Naive thymus-derived CD8-positive, alpha-beta T cell (primary cell): ENCODE results near the gene APBA2. TPM values are rescaled to one million over a fixed set of nuclear protein-coding genes. Genes with fewer than 3 reads are reported as not detected.

Experiments
- ATAC-seq, 2 donors: fragments of 150-1000 bp; cut with Tn5 transposase in 1 of 2; sonication (Bioruptor Pico), chemical (Tn5 transposase) in 1 of 2; 1 replicate in 1 of 2; 2 replicates in 1 of 2; pipeline ENCODE4 v1.10.0; 2021; ENCODE audit warnings: mild to moderate bottlenecking in 2 of 2, moderate library complexity in 2 of 2
- POLR2A ChIA-PET: fragments of 350-600 bp; sonication (Branson Sonifier 250); formaldehyde crosslinking; loops from one replicate; lab custom pipeline; 2021; ENCODE audit warnings: antibody characterized with exemption; lab: Charles Lee
- DNase-seq, 10 donors: peaks; one replicate each; pipeline versions ENCODE4 v3.0.0 to v3.0.0-alpha.2; 2020 to 2022
- H3K27ac Mint-ChIP-seq, 10 donors: one replicate each; pipeline ENCODE4 v1.8.0; 2020 to 2022; ENCODE audit warnings: mild to moderate bottlenecking in 10 of 10, mixed read lengths in 10 of 10, moderate library complexity in 4 of 10, inconsistent platforms in 1 of 10
- H3K27me3 Mint-ChIP-seq, 5 donors: one replicate each; pipeline ENCODE4 v1.8.0; 2021 to 2022; ENCODE audit warnings: mixed read lengths in 5 of 5
- H3K36me3 Mint-ChIP-seq, 3 donors: one replicate each; pipeline ENCODE4 v1.8.0; 2020 to 2022; ENCODE audit warnings: mixed read lengths in 3 of 3, mild to moderate bottlenecking in 2 of 3, inconsistent platforms in 1 of 3
- H3K4me1 Mint-ChIP-seq, 4 donors: one replicate each; pipeline ENCODE4 v1.8.0; 2021 to 2022; ENCODE audit warnings: mixed read lengths in 4 of 4
- H3K4me3 Mint-ChIP-seq, 10 donors: one replicate each; pipeline ENCODE4 v1.8.0; 2020 to 2022; ENCODE audit warnings: mild to moderate bottlenecking in 10 of 10, mixed read lengths in 10 of 10, moderate library complexity in 6 of 10, inconsistent platforms in 1 of 10
- H3K9me3 Mint-ChIP-seq, 9 donors: one replicate each; pipeline ENCODE4 v1.8.0; 2020 to 2022; ENCODE audit warnings: mixed read lengths in 9 of 9, mild to moderate bottlenecking in 3 of 9, inconsistent platforms in 1 of 9, moderate library complexity in 1 of 9
- polyA plus RNA-seq, 3 donors: library from polyadenylated mRNA; unstranded; fragments of 300-500 nt; fragmentation: Illumina TruSeq; gene quantifications; one replicate each; pipeline ENCODE4 v1.2.3, GENCODE V29; 2021
- total RNA-seq, 8 experiments: library from RNA in 2 of 8; stranded (reverse) in 2 of 8; gene quantifications; one replicate each; pipeline ENCODE4 v1.2.3 and lab custom pipeline; 2021 to 2026

Gene APBA2
- total and polyA plus RNA-seq, 5 experiments from 2014 or later, result 75.5 to 216 (median 164) TPM

DNA sequence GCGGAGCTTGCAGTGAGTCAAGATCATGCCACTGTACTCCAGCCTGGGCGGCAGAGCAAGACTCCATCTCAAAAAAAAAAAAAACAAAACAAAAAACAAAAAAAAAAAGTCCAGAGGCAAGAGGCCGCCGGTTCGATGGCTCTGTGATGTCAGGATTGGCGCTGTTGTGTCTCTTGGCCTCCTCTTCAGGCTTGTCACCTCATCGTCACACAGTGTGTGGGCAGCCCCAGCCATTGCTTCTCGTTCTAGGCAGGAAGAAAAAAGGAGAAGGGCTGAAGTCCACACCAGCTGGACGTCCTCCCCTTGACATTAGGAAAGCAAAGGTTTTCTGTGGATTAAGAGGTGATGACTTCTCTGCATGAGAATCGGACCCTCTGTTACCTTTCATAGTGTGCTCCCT lies 192.8 kb downstream of the APBA2 start:
- no peaks in the 10 kb centered on the region for H3K9me3 Mint-ChIP-seq
- ATAC-seq (no peak), DNase-seq (no peak)
- no peak overlapping the region for H3K4me3 Mint-ChIP-seq
- H3K27me3 Mint-ChIP-seq, result no peaks in the 10 kb centered on the region
- POLR2A ChIA-PET, result interaction anchor here (0.7 kb wide), 1 partner anchor 9 kb away, joined by 3 read pairs; no protein-coding TSS in a partner anchor
- peaks cover 0 to 14% (median 10%) of the 10 kb centered on the region in 4 donors for H3K4me1 Mint-ChIP-seq
- H3K27ac Mint-ChIP-seq, result peak overlapping the region in 3 of 10 donors; percentile 14 to 75 (median 66)
- H3K36me3 Mint-ChIP-seq, result peaks cover 0 to 80% (median 27%) of the 10 kb centered on the region in 3 donors

DNA sequence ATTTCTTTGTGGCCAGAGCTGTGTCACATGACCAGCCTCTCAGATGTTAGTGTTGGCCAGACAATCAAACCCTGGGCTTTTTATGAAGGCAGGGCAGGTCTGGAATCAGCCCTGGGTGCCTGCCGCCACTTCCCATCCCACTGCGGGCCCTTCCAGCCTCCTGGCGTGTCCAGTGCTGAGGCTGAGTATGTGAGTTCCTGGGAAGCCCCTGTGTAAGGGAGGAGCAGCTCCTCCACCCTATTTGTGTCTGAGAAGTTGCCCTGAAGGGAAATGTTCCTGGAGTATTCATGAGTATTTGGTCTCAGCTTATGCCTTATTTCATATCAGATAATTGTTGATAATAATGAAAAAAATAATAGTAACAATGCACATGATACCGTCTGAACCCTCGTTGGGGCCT lies 193.7 kb downstream of the APBA2 start:
- ATAC-seq (no peak), DNase-seq (no peak)
- peak overlapping the region in 1 of 10 donors; percentile 82 for H3K27ac Mint-ChIP-seq
- peaks cover 0 to 12% (median 7%) of the 10 kb centered on the region in 4 donors for H3K4me1 Mint-ChIP-seq
- POLR2A ChIA-PET, result no interaction called here
- no peaks in the 10 kb centered on the region for H3K27me3 Mint-ChIP-seq
- H3K4me3 Mint-ChIP-seq, result peak overlapping the region in 1 of 10 donors; percentile 33
- no peaks in the 10 kb centered on the region for H3K9me3 Mint-ChIP-seq
- peaks cover 0 to 75% (median 27%) of the 10 kb centered on the region in 3 donors for H3K36me3 Mint-ChIP-seq

DNA sequence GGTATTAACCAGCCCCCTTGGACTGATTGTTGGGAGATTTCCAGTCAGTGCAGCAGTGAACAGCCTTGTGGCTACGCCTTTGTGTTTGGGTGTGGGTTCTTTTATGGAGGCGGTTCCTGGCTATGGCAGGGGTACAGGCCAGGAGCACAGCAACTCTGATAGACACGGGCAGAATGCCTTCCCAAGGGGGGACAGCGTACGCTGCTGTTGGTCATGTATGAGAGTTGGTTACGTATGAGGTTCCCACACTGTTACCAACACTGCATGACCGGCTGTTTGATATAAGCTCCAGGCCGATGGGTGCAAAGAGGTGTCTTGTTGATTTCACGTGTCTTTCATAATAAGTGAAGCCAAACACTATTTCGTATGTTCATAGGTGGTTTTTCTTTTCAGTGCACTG lies 196.0 kb downstream of the APBA2 start:
- ATAC-seq, result no peak
- POLR2A ChIA-PET, result no interaction called here
- Mint-ChIP-seq H3K4me1 (peaks cover 5 to 19% (median 12%) of the 10 kb centered on the region in 4 donors), H3K4me3 (no peak overlapping the region), H3K27ac (peak overlapping the region in 2 of 10 donors; percentile 16 to 20), H3K9me3 (peaks cover 0 to 3% (median 0%) of the 10 kb centered on the region in 9 donors), H3K36me3 (peaks cover 0 to 67% (median 31%) of the 10 kb centered on the region in 3 donors), H3K27me3 (no peaks in the 10 kb centered on the region)
- DNase-seq, result no peak

DNA sequence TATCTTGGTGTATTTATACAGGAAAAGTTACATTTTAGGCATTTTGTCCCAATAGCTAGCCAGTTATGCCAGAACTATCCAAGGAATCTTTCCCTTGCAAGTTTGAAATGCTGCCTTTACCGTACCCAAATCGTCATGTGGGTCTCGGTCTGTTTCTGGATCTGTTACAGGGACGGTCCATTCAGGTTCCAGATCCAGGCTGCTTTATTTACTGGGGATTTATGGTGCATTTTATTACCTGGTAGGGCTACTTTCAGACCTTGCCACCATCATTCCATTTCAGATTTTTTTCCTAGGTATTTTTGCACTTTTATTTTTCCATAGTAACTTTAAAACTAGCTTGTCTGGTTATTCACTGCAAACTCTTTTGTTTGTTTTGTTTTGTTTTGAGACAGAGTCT lies 197.4 kb downstream of the APBA2 start:
- Mint-ChIP-seq H3K27me3 (no peaks in the 10 kb centered on the region), H3K36me3 (peaks cover 0 to 63% (median 23%) of the 10 kb centered on the region in 3 donors), H3K4me1 (peaks cover 17 to 31% (median 24%) of the 10 kb centered on the region in 4 donors), H3K27ac (no peak overlapping the region), H3K4me3 (no peak overlapping the region), H3K9me3 (peaks cover 0 to 3% (median 0%) of the 10 kb centered on the region in 9 donors)
- no peak for DNase-seq
- no peak for ATAC-seq
- POLR2A ChIA-PET, result interaction anchor here (0.6 kb wide), 1 partner anchor 143 kb away, joined by 3 read pairs; no protein-coding TSS in a partner anchor

DNA sequence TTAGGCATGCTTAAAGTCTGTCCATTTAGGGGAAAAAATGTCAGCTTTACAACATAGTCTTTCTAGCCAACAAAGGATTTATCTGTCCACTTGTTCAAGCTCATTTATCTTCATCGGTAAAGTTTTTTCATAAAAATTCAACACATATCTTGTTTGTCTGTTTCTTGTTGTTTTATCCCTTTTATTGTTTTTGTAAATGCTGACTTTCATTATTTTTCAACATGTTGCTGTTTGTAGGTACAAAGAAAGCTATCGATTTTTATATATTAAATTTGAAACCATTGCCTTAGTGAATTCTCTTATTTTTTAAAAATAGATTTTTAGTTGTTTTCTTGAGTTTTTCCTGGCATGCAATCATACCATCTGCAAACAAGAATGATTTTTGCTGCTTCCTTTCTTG lies 198.1 kb downstream of the APBA2 start:
- peaks cover 24 to 36% (median 30%) of the 10 kb centered on the region in 4 donors for H3K4me1 Mint-ChIP-seq
- H3K4me3 Mint-ChIP-seq, result no peak overlapping the region
- POLR2A ChIA-PET, result no interaction called here
- H3K27ac Mint-ChIP-seq, result no peak overlapping the region
- H3K27me3 Mint-ChIP-seq, result no peaks in the 10 kb centered on the region
- ATAC-seq (no peak), DNase-seq (no peak)
- peaks cover 0 to 3% (median 0%) of the 10 kb centered on the region in 9 donors for H3K9me3 Mint-ChIP-seq
- peaks cover 0 to 60% (median 20%) of the 10 kb centered on the region in 3 donors for H3K36me3 Mint-ChIP-seq

GRCh38 chr15:29086001-29086400 lies 200.2 kb downstream of the APBA2 start:
- ATAC-seq (no peak), DNase-seq (no peak)
- peaks cover 0 to 3% (median 0%) of the 10 kb centered on the region in 9 donors for H3K9me3 Mint-ChIP-seq
- peaks cover 0 to 49% (median 14%) of the 10 kb centered on the region in 3 donors for H3K36me3 Mint-ChIP-seq
- no peak overlapping the region for H3K4me3 Mint-ChIP-seq
- H3K4me1 Mint-ChIP-seq, result peaks cover 26 to 56% (median 42%) of the 10 kb centered on the region in 4 donors
- POLR2A ChIA-PET, result no interaction called here
- H3K27ac Mint-ChIP-seq, result peak overlapping the region in 3 of 10 donors; percentile 48 to 55 (median 54)
- no peaks in the 10 kb centered on the region for H3K27me3 Mint-ChIP-seq

GRCh38 chr15:29086891-29087290 lies 201.1 kb downstream of the APBA2 start:
- POLR2A ChIA-PET, result interaction anchor here (0.6 kb wide), 1 partner anchor 9 kb away, joined by 3 read pairs; no protein-coding TSS in a partner anchor
- Mint-ChIP-seq H3K27me3 (no peaks in the 10 kb centered on the region), H3K4me3 (no peak overlapping the region), H3K9me3 (peaks cover 0 to 3% (median 0%) of the 10 kb centered on the region in 9 donors), H3K36me3 (peaks cover 0 to 47% (median 11%) of the 10 kb centered on the region in 3 donors), H3K27ac (peak overlapping the region in 5 of 10 donors; percentile 15 to 93 (median 66)), H3K4me1 (peaks cover 27 to 56% (median 42%) of the 10 kb centered on the region in 4 donors)
- no peak for ATAC-seq
- DNase-seq, result no peak

DNA sequence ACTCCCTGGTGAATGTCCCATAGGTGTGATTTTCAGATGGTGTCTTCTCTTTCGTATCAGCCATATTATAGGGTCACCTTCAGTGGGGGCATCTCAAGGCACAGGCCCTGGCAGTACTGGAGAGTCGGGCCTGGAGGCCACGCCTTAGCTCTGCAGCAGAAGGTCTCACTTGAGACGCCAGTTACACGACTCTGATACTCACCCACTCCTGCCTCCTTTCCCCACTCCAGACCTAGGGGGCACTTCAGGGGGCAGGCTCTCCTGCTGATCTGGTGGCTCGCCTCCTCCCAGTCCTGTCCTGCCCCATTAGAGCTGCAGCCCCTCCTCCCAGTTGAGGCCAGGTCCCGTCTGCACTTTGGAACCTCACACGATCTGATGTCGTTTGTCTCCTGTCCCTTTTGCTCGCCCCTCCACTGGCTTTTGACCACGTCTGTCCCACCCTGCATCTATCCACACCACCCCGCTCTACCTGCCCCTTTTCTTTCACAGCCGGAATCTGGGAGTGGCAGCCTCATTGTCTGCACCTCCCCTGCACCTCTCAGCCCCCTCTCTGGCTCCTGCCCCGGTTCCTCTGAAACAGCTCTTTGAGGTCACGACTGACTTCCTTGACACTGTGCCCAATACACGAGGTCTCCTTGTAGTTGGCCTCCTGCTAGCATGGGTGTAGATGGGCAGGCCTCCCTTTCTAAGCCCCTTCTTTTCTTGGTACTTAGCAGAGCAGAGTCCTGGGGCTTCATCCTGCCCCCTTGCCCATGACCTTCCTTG lies 201.9 kb downstream of the APBA2 start:
- peaks cover 27 to 56% (median 42%) of the 10 kb centered on the region in 4 donors for H3K4me1 Mint-ChIP-seq
- peaks cover 0 to 47% (median 8%) of the 10 kb centered on the region in 3 donors for H3K36me3 Mint-ChIP-seq
- no peaks in the 10 kb centered on the region for H3K27me3 Mint-ChIP-seq
- peaks cover 0 to 3% (median 0%) of the 10 kb centered on the region in 9 donors for H3K9me3 Mint-ChIP-seq
- peak overlapping the region; percentile 25 to 93 (median 88) for H3K27ac Mint-ChIP-seq
- DNase-seq, result peak in 1 of 10 donors; percentile 54
- H3K4me3 Mint-ChIP-seq, result peak overlapping the region in 8 of 10 donors; percentile 9 to 65 (median 46)
- peak in 1 of 2 donors; percentile 20 for ATAC-seq
- POLR2A ChIA-PET, result interaction anchor here (0.6 kb wide), 1 partner anchor 10 kb away, joined by 3 read pairs; no protein-coding TSS in a partner anchor

GRCh38 chr15:29088666-29089065 lies 202.9 kb downstream of the APBA2 start:
- POLR2A ChIA-PET, result interaction anchor here (0.8 to 1.5 kb wide), 2 partner anchors 16 to 203 kb away, joined by 3 to 4 read pairs; partner anchors contain the start of gene APBA2
- peak overlapping the region in 6 of 10 donors; percentile 34 to 64 (median 39) for H3K4me3 Mint-ChIP-seq

DNA sequence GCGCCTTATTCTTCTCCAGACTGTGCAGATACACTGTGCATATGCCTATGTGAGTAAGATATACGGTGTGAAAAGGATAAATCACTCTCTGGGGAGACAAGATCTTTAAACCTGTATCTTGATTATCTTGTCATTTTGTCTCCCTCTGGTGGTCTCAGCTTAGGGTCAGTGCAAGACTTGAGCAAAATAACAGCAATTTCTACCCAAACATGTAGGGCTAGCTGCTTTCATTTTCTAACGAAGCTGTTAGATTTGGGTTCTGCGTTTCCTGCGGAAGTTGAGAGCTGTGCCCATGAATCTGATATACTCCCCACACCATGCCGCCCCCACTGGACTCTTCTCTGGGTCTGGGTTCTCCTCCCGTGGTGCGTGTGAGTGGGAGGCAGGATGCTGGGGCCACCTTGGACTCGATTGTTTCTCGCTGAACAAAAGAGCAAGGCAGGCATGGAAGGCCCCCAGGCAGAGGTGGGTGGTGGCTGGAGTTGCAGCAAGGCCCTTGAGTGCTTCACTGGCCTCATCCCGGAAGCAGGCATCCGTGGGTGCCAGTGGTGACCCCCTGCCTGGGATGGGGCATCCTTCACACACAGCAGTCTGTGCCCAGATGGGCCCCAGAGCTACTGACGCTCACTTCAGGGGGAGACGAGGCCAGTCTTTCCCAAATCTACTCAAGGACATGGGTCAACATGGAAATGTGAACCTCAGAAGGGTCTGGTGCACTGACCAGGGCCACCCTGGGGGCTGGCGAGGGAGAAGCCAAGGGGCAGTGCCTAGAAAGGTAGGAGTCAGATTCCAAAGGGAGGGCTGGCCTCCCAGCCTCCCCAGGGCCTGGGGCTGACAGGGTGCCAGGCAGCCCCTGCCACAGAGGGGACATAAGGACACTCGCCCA lies 204.2 kb downstream of the APBA2 start:
- peak overlapping the region; percentile 35 to 93 (median 72) for H3K27ac Mint-ChIP-seq
- peak overlapping the region; percentile 39 to 74 (median 56) for H3K4me3 Mint-ChIP-seq
- peak in 5 of 10 donors; percentile 5 to 58 (median 37) for DNase-seq
- POLR2A ChIA-PET, result interaction anchor here (0.5 to 2.5 kb wide), 3 partner anchors 205 to 216 kb away, joined by 3 to 9 read pairs (median 4); partner anchors contain the start of gene APBA2
- ATAC-seq, result peak; percentile 48 to 51
- no peaks in the 10 kb centered on the region for H3K9me3 Mint-ChIP-seq
- H3K27me3 Mint-ChIP-seq, result no peaks in the 10 kb centered on the region
- H3K4me1 Mint-ChIP-seq, result peaks cover 27 to 56% (median 41%) of the 10 kb centered on the region in 4 donors
- H3K36me3 Mint-ChIP-seq, result peaks cover 0 to 58% (median 10%) of the 10 kb centered on the region in 3 donors

More at GRCh38 chr15:29088666-29089065, 202.9 kb downstream of the APBA2 start:
- Mint-ChIP-seq H3K27me3 (no peaks in the 10 kb centered on the region), H3K9me3 (peaks cover 0 to 3% (median 0%) of the 10 kb centered on the region in 9 donors), H3K27ac (peak overlapping the region; percentile 29 to 93 (median 86)), H3K4me1 (peaks cover 27 to 56% (median 42%) of the 10 kb centered on the region in 4 donors), H3K36me3 (peaks cover 0 to 51% (median 10%) of the 10 kb centered on the region in 3 donors)
- DNase-seq (peak in 1 of 10 donors; percentile 11), ATAC-seq (no peak)

DNA sequence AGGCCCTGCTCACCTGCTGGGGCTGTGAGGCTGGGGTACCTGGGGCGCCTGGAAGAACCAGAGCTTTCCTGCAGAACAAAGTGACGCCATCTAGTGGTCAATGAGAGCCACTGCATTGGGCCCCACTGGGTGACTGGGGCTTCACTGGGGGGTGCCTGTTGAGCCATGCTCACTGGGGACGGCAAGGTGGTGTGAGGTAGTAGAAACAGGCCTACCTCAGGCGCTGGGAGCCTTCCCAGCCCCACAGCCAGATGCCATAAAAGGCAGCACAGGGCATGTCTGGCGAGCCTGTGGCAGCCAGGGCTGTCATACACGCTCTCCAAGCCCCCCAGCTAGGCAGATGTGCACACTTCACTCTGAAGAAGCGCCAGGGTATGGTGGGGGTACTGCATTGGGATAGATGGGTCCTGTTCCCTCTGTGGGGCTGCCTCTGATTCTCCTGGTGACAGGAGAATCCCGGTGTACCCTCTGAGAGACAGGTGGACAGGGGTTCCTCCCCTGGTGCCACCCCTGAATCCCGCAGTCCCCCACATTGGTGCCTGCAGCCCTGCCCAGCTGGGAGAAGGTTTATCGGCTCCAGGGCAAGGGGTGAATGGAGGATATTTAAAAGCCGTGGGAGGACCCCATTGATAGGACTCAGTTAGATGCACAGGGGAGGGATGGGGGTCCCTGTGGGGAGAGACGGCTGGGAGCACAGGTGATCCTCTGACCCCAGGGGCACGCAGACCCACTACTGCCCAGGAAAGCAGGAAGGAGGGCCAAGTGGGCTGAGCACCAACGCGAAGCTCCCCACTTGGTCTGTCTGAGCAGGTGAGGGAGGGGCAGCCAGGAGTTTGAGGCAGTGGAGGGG lies 205.1 kb downstream of the APBA2 start:
- Mint-ChIP-seq H3K4me1 (peaks cover 22 to 51% (median 39%) of the 10 kb centered on the region in 4 donors), H3K27me3 (no peaks in the 10 kb centered on the region), H3K27ac (peak overlapping the region in 8 of 10 donors; percentile 20 to 93 (median 70)), H3K4me3 (peak overlapping the region in 3 of 10 donors; percentile 54 to 73 (median 62)), H3K36me3 (peaks cover 0 to 60% (median 7%) of the 10 kb centered on the region in 3 donors), H3K9me3 (no peaks in the 10 kb centered on the region)
- POLR2A ChIA-PET, result interaction anchor here (0.8 to 2.5 kb wide), 2 partner anchors 11 to 217 kb away, joined by 3 to 9 read pairs; no protein-coding TSS in a partner anchor
- ATAC-seq, result peak; percentile 58 to 64
- peak; percentile 28 to 71 (median 54) for DNase-seq
